Measurements from ENCODE around the gene PMPCA.

PMPCA gene

GRCh38 chr9:136429683-136430491 lies 19.4 kb downstream of the PMPCA start:
- Histone ChIP-seq H3K27ac (replicated peaks) (no peak overlapping the region), H3K4me3 (replicated peaks; ENCODE audit: insufficient read depth, low read length) (no peak overlapping the region), H3K27me3 (ENCODE audit: insufficient read depth, poor library complexity, severe bottlenecking) (no peaks in the 10 kb centered on the region)
- no peak for DNase-seq (ENCODE audit: low read depth in 1 of 2, low spot score in 1 of 2)
- no peak for TF ChIP-seq GABPA (IDR thresholded peaks at IDR 0.05; ENCODE audit: low read depth)

GRCh38 chr9:136430588-136431234 lies 20.3 kb downstream of the PMPCA start:
- no peak overlapping the region for H3K27ac ChIP-seq (replicated peaks)
- TF ChIP-seq SPI1 (IDR thresholded peaks at IDR 0.05; ENCODE audit: borderline replicate concordance, low read depth) (no peak), POLR2AphosphoS5 (IDR thresholded peaks at IDR 0.05; ENCODE audit: low read depth) (no peak), GABPA (IDR thresholded peaks at IDR 0.05; ENCODE audit: low read depth) (no peak)
- TF ChIP-seq, protein P1, sequence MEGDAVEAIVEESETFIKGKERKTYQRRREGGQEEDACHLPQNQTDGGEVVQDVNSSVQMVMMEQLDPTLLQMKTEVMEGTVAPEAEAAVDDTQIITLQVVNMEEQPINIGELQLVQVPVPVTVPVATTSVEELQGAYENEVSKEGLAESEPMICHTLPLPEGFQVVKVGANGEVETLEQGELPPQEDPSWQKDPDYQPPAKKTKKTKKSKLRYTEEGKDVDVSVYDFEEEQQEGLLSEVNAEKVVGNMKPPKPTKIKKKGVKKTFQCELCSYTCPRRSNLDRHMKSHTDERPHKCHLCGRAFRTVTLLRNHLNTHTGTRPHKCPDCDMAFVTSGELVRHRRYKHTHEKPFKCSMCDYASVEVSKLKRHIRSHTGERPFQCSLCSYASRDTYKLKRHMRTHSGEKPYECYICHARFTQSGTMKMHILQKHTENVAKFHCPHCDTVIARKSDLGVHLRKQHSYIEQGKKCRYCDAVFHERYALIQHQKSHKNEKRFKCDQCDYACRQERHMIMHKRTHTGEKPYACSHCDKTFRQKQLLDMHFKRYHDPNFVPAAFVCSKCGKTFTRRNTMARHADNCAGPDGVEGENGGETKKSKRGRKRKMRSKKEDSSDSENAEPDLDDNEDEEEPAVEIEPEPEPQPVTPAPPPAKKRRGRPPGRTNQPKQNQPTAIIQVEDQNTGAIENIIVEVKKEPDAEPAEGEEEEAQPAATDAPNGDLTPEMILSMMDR (IDR thresholded peaks at IDR 0.05; ENCODE audit: insufficient read depth, low read length), result no peak
- TF ChIP-seq, protein P2, sequence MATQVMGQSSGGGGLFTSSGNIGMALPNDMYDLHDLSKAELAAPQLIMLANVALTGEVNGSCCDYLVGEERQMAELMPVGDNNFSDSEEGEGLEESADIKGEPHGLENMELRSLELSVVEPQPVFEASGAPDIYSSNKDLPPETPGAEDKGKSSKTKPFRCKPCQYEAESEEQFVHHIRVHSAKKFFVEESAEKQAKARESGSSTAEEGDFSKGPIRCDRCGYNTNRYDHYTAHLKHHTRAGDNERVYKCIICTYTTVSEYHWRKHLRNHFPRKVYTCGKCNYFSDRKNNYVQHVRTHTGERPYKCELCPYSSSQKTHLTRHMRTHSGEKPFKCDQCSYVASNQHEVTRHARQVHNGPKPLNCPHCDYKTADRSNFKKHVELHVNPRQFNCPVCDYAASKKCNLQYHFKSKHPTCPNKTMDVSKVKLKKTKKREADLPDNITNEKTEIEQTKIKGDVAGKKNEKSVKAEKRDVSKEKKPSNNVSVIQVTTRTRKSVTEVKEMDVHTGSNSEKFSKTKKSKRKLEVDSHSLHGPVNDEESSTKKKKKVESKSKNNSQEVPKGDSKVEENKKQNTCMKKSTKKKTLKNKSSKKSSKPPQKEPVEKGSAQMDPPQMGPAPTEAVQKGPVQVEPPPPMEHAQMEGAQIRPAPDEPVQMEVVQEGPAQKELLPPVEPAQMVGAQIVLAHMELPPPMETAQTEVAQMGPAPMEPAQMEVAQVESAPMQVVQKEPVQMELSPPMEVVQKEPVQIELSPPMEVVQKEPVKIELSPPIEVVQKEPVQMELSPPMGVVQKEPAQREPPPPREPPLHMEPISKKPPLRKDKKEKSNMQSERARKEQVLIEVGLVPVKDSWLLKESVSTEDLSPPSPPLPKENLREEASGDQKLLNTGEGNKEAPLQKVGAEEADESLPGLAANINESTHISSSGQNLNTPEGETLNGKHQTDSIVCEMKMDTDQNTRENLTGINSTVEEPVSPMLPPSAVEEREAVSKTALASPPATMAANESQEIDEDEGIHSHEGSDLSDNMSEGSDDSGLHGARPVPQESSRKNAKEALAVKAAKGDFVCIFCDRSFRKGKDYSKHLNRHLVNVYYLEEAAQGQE (IDR thresholded peaks at IDR 0.05; ENCODE audit: insufficient replicate concordance, low read depth), result no peak
- no peaks in the 10 kb centered on the region for H3K27me3 ChIP-seq (ENCODE audit: insufficient read depth, poor library complexity, severe bottlenecking)
- H3K4me3 ChIP-seq (replicated peaks; ENCODE audit: insufficient read depth, low read length), result no peak overlapping the region
- DNase-seq (ENCODE audit: low read depth in 1 of 2, low spot score in 1 of 2), result no peak

DNA sequence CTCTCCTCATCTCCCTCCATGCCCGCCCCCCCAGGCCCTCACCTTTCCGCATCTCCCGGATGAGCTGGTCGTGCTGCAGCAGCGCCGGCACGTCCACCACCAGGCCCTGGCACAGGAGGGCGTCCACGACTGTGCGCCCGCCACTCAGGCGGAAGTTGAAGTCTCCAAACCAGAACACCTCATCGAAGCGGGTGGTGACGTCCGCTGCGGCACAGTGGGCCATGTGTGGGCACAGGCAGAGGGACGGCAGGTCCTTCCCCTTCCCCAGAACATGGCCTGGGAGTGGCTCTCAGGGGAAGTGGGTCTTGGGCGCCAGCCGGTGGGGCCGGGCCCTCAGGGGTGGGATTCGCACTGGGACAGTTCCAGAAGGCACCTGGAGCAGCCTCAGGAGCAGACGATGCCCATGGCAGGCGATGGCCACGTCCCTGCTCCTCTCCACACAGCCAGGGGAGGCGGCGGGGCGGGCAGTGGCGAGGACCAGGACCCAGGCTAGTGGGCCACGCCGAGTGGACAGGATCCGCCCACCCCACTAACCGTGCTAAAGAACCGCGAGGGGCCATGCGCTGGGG lies 21.4 kb downstream of the PMPCA start:
- Histone ChIP-seq H3K27me3 (ENCODE audit: insufficient read depth, poor library complexity, severe bottlenecking) (no peaks in the 10 kb centered on the region), H3K27ac (replicated peaks) (no peak overlapping the region), H3K4me3 (replicated peaks; ENCODE audit: insufficient read depth, low read length) (no peak overlapping the region)
- TF ChIP-seq GABPA (IDR thresholded peaks at IDR 0.05; ENCODE audit: low read depth) (no peak), POLR2AphosphoS5 (IDR thresholded peaks at IDR 0.05; ENCODE audit: low read depth) (no peak), SPI1 (IDR thresholded peaks at IDR 0.05; ENCODE audit: borderline replicate concordance, low read depth) (no peak)
- TF ChIP-seq, protein P2 (IDR thresholded peaks at IDR 0.05; ENCODE audit: insufficient replicate concordance, low read depth), result no peak
- TF ChIP-seq, protein P1 (IDR thresholded peaks at IDR 0.05; ENCODE audit: insufficient read depth, low read length), result no peak
- DNase-seq (ENCODE audit: low read depth in 1 of 2, low spot score in 1 of 2), result no peak

GRCh38 chr9:136432591-136432990 lies 22.1 kb downstream of the PMPCA start:
- Histone ChIP-seq H3K27me3 (ENCODE audit: insufficient read depth, poor library complexity, severe bottlenecking) (no peaks in the 10 kb centered on the region), H3K4me3 (replicated peaks; ENCODE audit: insufficient read depth, low read length) (no peak overlapping the region), H3K27ac (replicated peaks) (no peak overlapping the region)
- DNase-seq (ENCODE audit: low read depth in 1 of 2, low spot score in 1 of 2), result no peak
- TF ChIP-seq SPI1 (IDR thresholded peaks at IDR 0.05; ENCODE audit: borderline replicate concordance, low read depth), result no peak
- TF ChIP-seq, protein P1 (IDR thresholded peaks at IDR 0.05; ENCODE audit: insufficient read depth, low read length), result no peak
- TF ChIP-seq POLR2AphosphoS5 (IDR thresholded peaks at IDR 0.05; ENCODE audit: low read depth), result no peak
- TF ChIP-seq, protein P2 (IDR thresholded peaks at IDR 0.05; ENCODE audit: insufficient replicate concordance, low read depth), result no peak
- no peak for TF ChIP-seq GABPA (IDR thresholded peaks at IDR 0.05; ENCODE audit: low read depth)
